GM20431 (cell line): ENCODE data around the gene TNRC6B.

Source experiments
- in situ Hi-C: fragments of 300-500 bp; cut with MseI, MboI; formaldehyde crosslinking; loops from one replicate; pipeline ENCODE4 v1.15.0; 2020; ENCODE audit warnings: low sequenced_read_pairs; ENCODE audit not compliant: unreplicated experiment

The TNRC6B gene

DNA sequence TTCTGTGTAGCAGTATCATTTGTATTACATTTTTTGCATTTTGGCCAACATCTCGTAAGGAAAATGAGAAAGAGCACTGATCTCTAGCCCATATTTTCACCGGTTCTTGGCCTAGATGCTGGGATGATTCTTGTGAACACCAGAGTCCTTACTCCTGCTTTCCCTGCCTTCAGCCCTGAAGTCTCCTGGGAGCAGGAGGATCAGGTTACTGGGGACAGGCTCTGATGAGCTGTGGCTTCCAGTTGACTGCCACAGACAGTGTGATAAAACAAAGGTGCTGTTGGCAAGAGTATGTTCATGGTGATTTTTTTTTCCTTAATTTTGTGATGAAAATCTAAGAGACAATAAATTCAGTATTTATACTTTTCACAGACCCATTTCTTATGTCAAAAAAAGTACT lies 134.3 kb downstream of the TNRC6B start:
- in situ Hi-C loops = no loop called here

DNA sequence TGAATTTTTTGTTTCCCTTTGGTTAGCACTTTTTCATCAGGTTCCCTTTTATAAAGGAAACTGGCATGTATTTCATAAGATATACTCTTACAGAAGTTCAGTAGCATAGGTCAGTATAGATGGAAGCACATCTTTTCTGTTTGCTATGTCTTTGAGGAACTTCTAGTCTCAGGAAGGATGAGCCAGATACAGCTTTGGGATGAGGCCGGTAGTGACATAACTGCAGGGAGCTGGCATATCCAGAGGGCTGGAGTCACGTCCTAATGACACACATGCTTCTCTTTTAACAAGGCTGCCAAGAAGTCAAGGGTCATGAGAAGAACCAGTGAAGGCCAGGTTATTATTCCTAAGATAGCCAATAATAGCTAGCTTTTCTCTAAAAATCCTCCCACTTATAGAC lies 135.3 kb downstream of the TNRC6B start:
- in situ Hi-C loops = no loop called here

GRCh38 chr22:40314041-40314440 lies 136.3 kb downstream of the TNRC6B start:
- in situ Hi-C loops = no loop called here

DNA sequence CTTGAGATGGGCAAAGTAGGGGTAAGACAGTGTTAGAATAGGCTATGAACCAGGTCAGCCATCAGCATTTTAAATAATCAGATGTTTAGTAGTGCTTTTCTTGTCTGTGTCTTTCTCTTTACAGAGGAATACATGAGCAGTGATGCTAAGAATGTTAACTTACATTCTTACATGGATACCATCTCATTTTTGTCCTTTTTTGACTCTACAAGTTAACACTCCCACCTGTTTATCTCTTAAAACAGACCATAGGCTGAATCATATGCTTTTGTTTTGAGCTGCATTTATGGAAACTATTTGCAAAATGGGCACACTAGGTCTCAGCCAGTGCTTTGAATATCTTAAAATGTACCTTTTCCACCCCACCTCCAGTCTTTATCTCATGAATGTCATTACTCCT lies 143.0 kb downstream of the TNRC6B start:
- in situ Hi-C loops = no loop called here

DNA sequence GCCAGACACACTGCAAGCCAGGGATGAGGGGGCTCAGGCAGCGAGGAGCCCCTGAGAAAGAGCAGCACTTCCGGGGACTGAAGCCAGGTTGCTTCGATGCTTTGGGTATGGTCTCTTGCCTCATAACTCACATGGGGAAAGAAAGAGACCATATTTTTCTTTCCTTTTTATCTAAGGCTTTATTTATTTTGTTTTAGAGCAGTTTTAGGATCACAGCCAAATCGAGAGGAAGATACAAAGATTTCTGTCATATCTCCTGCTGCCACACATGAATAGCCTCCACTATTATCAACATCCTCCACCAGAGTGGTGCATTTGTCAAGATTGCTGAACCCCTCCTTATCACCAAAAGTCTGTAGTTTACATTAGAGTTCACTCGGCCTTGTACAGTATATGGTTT lies 144.3 kb downstream of the TNRC6B start:
- in situ Hi-C loops = no loop called here

DNA sequence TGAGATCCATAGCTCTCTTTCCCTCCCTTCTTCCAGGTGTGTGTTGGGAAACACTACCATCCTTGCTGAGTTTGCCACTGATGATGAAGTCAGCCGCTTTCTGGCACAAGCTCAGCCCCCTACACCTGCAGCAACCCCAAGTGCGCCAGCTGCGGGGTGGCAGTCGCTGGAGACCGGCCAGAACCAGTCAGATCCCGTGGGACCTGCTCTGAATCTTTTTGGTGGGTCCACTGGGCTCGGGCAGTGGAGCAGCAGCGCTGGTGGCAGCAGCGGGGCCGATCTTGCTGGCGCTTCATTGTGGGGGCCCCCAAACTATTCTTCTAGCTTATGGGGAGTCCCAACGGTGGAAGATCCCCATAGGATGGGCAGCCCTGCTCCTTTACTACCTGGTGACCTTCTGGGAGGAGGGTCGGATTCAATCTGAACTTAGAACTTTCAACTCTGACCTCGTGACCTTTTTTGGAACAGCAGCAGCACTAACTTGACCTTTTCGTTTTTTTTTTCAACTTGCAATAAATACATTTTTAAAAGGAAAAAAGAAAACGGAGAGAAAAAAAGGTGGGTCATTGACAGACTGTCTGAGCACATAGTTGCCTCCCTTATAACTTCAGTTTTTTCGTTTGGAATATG lies 145.2 kb downstream of the TNRC6B start:
- in situ Hi-C loops = no loop called here

GRCh38 chr22:40323681-40324171 lies 146.0 kb downstream of the TNRC6B start:
- in situ Hi-C loops = no loop called here

GRCh38 chr22:40324468-40325305 lies 147.0 kb downstream of the TNRC6B start:
- in situ Hi-C loops = no loop called here

DNA sequence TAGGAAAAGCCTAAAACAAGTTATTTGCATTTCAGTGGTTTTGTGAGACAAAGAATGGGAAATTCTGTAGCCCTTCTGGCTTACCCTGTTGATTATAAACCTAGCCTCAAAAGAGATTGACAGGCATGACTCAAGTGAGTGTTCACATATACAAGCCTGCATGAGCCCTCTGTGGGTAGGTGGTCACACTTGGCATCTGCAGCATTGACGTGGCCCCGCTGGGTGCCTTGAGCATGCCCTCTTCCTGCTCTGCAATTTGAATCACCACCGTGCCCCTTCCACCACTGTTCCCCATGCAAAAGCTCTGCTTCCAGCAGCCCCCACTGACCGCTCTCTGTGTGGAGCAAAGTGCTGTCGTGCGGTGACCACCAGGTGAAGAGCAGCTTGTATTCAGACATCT lies 147.6 kb downstream of the TNRC6B start:
- in situ Hi-C loops = no loop called here

- in situ Hi-C loops = no loop called here
These were observed 149.4 kb downstream of the TNRC6B start for GRCh38 chr22:40326905-40327735.

- in situ Hi-C loops = no loop called here
These were observed 151.1 kb downstream of the TNRC6B start for GRCh38 chr22:40328546-40329456.

- in situ Hi-C loops = no loop called here
These were observed 151.7 kb downstream of the TNRC6B start for GRCh38 chr22:40329466-40329865.

- in situ Hi-C loops = no loop called here
These were observed 152.4 kb downstream of the TNRC6B start for GRCh38 chr22:40330086-40330485.

DNA sequence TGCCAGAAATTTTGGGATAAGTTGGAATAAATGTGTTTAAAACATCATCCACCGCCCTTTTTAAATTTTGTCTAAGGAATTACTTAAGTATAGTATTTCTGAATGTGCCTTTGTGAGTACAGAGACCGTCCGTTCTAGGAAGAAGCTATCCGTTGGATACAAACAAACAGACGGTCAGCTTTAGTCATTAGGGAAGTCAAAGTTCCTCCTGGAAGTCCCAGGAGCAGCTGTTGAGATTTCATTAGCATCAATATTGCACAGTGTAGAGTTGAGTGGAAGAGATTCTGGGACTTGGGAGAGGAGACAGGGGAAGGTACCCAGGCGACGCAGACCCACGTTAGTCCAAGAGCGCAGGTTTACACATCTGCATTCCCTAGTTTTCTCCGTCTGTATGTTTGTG lies 152.9 kb downstream of the TNRC6B start:
- in situ Hi-C loops = no loop called here

DNA sequence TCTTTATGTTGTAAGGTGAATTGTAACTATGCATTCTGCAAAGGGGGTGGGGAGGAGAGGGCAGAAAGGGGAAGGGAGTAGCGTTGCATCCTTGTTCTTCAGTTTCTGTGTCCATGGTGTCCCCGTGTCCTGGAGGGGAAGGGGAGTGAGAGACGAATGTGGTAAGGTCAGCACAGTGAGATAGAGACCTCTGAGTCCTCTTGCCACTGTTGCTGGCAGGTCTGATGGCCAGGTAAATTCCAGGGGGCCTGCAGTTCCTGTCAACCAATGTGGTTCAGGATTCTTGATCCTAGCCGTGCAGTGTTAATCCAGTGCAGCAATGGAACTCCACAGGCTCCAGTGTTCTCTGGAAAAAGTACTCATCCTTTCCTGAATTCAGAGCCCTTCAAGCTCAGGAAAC lies 154.0 kb downstream of the TNRC6B start:
- in situ Hi-C loops = no loop called here

DNA sequence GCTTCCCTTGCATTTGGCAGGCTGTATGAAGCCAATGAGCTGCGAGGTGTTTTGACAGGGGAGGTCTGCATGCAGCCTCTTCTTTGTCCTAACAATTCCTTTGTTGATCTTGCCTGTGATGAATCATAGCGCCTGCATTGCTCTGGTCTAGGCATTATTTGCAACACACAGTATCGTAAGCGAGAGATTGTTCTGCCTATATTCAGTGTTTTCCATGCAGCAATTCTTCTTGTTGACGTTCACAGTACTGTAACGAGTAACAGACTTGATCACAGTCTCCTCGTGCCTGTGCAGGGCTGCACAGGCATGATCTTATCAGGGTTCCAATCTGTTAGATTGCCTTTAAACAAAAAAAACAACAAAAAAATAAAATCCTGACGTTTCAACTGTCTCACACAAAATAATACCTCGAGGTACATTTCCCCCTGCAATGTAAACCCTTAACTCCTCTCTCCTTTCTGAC lies 154.6 kb downstream of the TNRC6B start:
- in situ Hi-C loops = no loop called here

DNA sequence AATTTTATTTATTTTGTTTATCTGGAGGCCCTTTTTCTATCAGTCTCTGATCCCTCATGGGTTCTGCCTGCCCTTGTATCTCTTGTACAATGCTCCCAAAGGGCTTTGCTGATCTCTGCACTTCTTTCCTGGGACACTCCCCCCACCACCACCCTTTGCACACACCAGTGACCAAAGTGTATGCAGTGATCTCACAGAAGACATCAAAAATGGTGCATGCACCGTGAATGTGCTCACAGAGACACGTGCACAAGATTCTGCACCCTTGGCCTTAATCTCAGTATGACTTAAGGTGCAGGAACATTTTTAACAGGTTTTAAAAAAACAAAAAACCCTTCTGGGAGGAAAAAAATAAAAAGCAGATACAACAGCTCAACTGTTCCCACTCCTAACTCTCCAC lies 156.3 kb downstream of the TNRC6B start:
- in situ Hi-C loops = no loop called here

DNA sequence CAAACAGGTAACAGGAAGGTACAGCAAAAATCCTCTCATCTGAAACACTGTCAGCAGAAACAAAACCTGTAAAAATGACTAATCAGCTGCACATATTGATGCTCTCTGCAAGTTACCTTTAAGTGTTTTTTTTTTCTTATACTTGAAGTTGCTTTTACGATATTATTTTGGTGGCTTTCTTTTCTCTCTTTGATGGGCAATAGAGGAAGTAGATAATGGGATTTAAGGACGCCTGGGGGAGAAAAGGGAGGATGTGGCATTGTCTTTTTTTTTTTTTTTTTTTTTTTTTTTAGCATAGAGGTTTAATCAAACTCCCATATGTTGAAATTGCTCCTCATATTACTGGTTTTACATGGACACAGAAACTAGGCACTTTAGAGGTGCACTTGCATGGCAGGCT lies 157.2 kb downstream of the TNRC6B start:
- in situ Hi-C loops = no loop called here

- in situ Hi-C loops = no loop called here
These were observed 157.6 kb downstream of the TNRC6B start for GRCh38 chr22:40335358-40335757.

DNA sequence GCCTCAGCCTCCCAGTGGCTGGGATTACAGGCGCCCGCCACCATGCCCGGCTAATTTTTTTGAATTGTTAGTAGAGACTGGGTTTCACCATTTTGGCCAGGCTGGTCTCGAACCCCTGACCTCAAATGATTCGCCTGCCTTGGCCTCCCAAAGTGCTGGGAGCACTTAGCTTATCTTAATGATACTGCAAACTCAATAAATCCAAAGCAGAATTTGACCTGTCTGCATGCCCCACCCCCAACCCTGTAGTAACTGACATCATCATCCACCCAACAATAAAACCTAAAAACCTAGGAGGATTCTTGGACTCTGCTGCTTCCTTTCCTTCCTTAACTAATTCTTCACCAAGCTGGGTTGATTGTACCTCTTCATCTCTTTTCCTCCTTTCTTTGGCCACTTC lies 162.3 kb downstream of the TNRC6B start:
- in situ Hi-C loops = no loop called here
